ENCODE results near the gene HSD17B14. TPM values are rescaled to one million over a fixed set of nuclear protein-coding genes. Genes with fewer than 3 reads are reported as not detected.

Gene HSD17B14
- total and polyA plus RNA-seq, 2 of the 13 experiments (the other 11 are each of a cell fraction or from before 2014, with no cell fraction given), result 0.58 to 1.2 TPM

DNA sequence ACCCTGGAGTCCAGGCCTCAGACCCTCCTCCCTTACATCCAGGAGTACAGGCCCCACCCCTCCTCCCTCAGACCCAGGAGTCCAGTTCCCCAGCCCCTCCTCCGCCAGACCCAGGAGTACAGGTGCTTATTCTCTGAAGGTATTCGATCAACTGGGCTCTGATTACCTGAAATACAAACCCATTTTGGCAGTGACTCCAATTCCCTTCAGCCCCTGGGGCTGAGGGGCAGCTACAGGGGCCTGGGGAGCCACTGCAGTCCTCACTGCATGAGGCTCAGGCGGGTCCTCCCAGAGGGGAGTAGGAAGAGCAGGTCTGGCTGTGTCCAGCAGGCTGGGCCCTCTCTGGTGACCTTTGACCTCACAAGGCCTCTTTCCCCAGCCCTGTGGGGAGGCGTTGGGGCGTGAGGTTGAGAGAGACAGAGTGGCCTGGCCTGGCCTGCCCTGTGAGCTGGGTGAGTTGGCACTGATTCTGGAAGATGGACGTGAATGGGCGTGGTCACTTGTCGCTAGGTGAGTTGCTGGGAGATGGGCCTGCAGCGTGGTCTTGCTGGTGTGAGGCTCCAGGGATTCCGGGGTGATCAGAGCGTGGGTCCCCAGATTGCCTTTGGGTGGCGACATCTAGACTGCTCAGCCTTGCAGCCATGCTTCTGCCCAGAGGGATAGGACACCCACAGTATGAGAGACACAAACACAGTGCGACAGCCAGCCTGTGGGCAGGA is 28.5 kb downstream of the HSD17B14 start (continued):
- TF ChIP-seq, protein P1, sequence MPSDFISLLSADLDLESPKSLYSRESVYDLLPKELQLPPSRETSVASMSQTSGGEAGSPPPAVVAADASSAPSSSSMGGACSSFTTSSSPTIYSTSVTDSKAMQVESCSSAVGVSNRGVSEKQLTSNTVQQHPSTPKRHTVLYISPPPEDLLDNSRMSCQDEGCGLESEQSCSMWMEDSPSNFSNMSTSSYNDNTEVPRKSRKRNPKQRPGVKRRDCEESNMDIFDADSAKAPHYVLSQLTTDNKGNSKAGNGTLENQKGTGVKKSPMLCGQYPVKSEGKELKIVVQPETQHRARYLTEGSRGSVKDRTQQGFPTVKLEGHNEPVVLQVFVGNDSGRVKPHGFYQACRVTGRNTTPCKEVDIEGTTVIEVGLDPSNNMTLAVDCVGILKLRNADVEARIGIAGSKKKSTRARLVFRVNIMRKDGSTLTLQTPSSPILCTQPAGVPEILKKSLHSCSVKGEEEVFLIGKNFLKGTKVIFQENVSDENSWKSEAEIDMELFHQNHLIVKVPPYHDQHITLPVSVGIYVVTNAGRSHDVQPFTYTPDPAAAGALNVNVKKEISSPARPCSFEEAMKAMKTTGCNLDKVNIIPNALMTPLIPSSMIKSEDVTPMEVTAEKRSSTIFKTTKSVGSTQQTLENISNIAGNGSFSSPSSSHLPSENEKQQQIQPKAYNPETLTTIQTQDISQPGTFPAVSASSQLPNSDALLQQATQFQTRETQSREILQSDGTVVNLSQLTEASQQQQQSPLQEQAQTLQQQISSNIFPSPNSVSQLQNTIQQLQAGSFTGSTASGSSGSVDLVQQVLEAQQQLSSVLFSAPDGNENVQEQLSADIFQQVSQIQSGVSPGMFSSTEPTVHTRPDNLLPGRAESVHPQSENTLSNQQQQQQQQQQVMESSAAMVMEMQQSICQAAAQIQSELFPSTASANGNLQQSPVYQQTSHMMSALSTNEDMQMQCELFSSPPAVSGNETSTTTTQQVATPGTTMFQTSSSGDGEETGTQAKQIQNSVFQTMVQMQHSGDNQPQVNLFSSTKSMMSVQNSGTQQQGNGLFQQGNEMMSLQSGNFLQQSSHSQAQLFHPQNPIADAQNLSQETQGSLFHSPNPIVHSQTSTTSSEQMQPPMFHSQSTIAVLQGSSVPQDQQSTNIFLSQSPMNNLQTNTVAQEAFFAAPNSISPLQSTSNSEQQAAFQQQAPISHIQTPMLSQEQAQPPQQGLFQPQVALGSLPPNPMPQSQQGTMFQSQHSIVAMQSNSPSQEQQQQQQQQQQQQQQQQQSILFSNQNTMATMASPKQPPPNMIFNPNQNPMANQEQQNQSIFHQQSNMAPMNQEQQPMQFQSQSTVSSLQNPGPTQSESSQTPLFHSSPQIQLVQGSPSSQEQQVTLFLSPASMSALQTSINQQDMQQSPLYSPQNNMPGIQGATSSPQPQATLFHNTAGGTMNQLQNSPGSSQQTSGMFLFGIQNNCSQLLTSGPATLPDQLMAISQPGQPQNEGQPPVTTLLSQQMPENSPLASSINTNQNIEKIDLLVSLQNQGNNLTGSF (CRISPR knock-in tag; IDR thresholded peaks at IDR 0.05), result no peak
- TF ChIP-seq, protein P2, sequence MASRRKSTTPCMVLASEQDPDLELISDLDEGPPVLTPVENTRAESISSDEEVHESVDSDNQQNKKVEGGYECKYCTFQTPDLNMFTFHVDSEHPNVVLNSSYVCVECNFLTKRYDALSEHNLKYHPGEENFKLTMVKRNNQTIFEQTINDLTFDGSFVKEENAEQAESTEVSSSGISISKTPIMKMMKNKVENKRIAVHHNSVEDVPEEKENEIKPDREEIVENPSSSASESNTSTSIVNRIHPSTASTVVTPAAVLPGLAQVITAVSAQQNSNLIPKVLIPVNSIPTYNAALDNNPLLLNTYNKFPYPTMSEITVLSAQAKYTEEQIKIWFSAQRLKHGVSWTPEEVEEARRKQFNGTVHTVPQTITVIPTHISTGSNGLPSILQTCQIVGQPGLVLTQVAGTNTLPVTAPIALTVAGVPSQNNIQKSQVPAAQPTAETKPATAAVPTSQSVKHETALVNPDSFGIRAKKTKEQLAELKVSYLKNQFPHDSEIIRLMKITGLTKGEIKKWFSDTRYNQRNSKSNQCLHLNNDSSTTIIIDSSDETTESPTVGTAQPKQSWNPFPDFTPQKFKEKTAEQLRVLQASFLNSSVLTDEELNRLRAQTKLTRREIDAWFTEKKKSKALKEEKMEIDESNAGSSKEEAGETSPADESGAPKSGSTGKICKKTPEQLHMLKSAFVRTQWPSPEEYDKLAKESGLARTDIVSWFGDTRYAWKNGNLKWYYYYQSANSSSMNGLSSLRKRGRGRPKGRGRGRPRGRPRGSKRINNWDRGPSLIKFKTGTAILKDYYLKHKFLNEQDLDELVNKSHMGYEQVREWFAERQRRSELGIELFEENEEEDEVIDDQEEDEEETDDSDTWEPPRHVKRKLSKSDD (CRISPR knock-in tag; IDR thresholded peaks at IDR 0.05; ENCODE audit: low read depth), result 0 out of 2 replicates have a peak, but pooled peaks have one; percentile 19
- TF ChIP-seq HHEX (CRISPR knock-in tag; IDR thresholded peaks at IDR 0.05) (no peak), ZNF777 (CRISPR knock-in tag; IDR thresholded peaks at IDR 0.05) (peak; percentile 0; the same call in 1 of the 2 replicates), ATF7 (IDR thresholded peaks at IDR 0.05) (no peak), ATF7 (CRISPR knock-in tag; IDR thresholded peaks at IDR 0.05) (no peak), ERF (CRISPR knock-in tag; IDR thresholded peaks at IDR 0.05) (peak; percentile 10; the same call in 1 of the 2 replicates), ZNF430 (CRISPR knock-in tag; IDR thresholded peaks at IDR 0.05) (peak; percentile 63; the same call in 1 of the 2 replicates), ARNT2 (CRISPR knock-in tag; IDR thresholded peaks at IDR 0.05; ENCODE audit: low read depth) (peak; percentile 82), ZNF33A (CRISPR knock-in tag; IDR thresholded peaks at IDR 0.05; ENCODE audit: borderline replicate concordance) (0 out of 2 replicates have a peak, but pooled peaks have one; percentile 81), ZNF317 (CRISPR knock-in tag; IDR thresholded peaks at IDR 0.05) (no peak)
- TF ChIP-seq, protein P3, sequence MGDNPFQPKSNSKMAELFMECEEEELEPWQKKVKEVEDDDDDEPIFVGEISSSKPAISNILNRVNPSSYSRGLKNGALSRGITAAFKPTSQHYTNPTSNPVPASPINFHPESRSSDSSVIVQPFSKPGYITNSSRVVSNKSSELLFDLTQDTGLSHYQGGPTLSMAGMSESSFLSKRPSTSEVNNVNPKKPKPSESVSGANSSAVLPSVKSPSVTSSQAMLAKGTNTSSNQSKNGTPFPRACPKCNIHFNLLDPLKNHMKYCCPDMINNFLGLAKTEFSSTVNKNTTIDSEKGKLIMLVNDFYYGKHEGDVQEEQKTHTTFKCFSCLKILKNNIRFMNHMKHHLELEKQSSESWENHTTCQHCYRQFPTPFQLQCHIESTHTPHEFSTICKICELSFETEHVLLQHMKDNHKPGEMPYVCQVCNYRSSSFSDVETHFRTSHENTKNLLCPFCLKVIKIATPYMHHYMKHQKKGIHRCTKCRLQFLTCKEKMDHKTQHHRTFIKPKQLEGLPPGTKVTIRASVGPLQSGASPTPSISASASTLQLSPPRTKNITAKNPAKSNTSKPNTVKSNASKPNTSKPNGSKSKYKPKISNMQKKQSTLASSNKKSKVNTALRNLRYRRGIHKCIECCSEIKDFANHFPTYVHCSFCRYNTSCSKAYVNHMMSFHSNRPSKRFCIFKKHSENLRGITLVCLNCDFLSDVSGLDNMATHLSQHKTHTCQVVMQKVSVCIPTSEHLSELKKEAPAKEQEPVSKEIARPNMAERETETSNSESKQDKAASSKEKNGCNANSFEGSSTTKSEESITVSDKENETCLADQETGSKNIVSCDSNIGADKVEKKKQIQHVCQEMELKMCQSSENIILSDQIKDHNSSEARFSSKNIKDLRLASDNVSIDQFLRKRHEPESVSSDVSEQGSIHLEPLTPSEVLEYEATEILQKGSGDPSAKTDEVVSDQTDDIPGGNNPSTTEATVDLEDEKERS (CRISPR knock-in tag; IDR thresholded peaks at IDR 0.05), result no peak
- TF ChIP-seq, protein P4, sequence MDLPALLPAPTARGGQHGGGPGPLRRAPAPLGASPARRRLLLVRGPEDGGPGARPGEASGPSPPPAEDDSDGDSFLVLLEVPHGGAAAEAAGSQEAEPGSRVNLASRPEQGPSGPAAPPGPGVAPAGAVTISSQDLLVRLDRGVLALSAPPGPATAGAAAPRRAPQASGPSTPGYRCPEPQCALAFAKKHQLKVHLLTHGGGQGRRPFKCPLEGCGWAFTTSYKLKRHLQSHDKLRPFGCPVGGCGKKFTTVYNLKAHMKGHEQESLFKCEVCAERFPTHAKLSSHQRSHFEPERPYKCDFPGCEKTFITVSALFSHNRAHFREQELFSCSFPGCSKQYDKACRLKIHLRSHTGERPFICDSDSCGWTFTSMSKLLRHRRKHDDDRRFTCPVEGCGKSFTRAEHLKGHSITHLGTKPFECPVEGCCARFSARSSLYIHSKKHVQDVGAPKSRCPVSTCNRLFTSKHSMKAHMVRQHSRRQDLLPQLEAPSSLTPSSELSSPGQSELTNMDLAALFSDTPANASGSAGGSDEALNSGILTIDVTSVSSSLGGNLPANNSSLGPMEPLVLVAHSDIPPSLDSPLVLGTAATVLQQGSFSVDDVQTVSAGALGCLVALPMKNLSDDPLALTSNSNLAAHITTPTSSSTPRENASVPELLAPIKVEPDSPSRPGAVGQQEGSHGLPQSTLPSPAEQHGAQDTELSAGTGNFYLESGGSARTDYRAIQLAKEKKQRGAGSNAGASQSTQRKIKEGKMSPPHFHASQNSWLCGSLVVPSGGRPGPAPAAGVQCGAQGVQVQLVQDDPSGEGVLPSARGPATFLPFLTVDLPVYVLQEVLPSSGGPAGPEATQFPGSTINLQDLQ (CRISPR knock-in tag; IDR thresholded peaks at IDR 0.05), result no peak

All from HepG2 (cell line).